ENCODE measurements around the gene CHCHD4. TPM values are rescaled to one million over a fixed set of nuclear protein-coding genes. Genes with fewer than 3 reads are reported as not detected.

The CHCHD4 gene
- total and polyA plus RNA-seq, 2 of the 8 experiments (the other 6 are each of a cell fraction or from before 2014, with no cell fraction given), result 15.0 to 22.3 TPM

GRCh38 chr3:14124615-14125192, at the start of gene CHCHD4, which contains the start of gene TMEM43 (continued):
- no peak for TF ChIP-seq ATF2 (IDR thresholded peaks at IDR 0.05; ENCODE audit: low read length)
- TF ChIP-seq SUZ12 (IDR thresholded peaks at IDR 0.05; ENCODE audit: low read length), result no peak
- peak; percentile 74 for TF ChIP-seq CREB1 (IDR thresholded peaks at IDR 0.05)
- TF ChIP-seq BRCA1 (IDR thresholded peaks at IDR 0.05; ENCODE audit: low read depth, low read length), result no peak
- TF ChIP-seq EGR1 (IDR thresholded peaks at IDR 0.05; ENCODE audit: borderline replicate concordance, low read depth, low read length), result peak; percentile 42; the same call in 1 of the 2 replicates
- TF ChIP-seq USF2 (IDR thresholded peaks at IDR 0.05; ENCODE audit: low read length), result peak; percentile 82
- TF ChIP-seq POLR2A (IDR thresholded peaks at IDR 0.05; ENCODE audit: control extremely low read depth in 1 of 2, low read depth in 2 of 2, low read length in 2 of 2), result peak in 1 of 2 experiments; percentile 53; a peak in 2 of 3 replicates
- no peak for TF ChIP-seq CBX8 (IDR thresholded peaks at IDR 0.05; ENCODE audit: borderline replicate concordance, low read depth, low read length)
- TF ChIP-seq SIRT6 (IDR thresholded peaks at IDR 0.05; ENCODE audit: low read length), result no peak
- TF ChIP-seq RAD21 (IDR thresholded peaks at IDR 0.05 in 1 of 2, conservative IDR thresholded peaks at IDR 0.05 in 1 of 2; ENCODE audit: low read depth in 2 of 2, low read length in 2 of 2), result no peak
- no peak for TF ChIP-seq POLR2AphosphoS5 (IDR thresholded peaks at IDR 0.05; ENCODE audit: low read depth, low read length)
- peak; percentile 88 for TF ChIP-seq KDM4A (IDR thresholded peaks at IDR 0.05; ENCODE audit: low read depth, low read length, severe bottlenecking)
- peak; percentile 76; the same call in 1 of the 2 replicates for TF ChIP-seq TAF1 (IDR thresholded peaks at IDR 0.05; ENCODE audit: low read depth, low read length)
- no peak for TF ChIP-seq CTBP2 (IDR thresholded peaks at IDR 0.05; ENCODE audit: borderline replicate concordance, insufficient read depth, insufficient read length, low read length)
- no peak for TF ChIP-seq CBX5 (IDR thresholded peaks at IDR 0.05; ENCODE audit: low read depth, low read length)
- peak; percentile 97 for TF ChIP-seq SIX5 (IDR thresholded peaks at IDR 0.05; ENCODE audit: low read depth, low read length)
- no peak for TF ChIP-seq FOSL1 (IDR thresholded peaks at IDR 0.05; ENCODE audit: insufficient read depth, low read depth, low read length)
- TF ChIP-seq TAF7 (optimal IDR thresholded peaks at IDR 0.05; ENCODE audit: borderline replicate concordance, low read depth, low read length), result peak; percentile 17
- TF ChIP-seq GABPA (IDR thresholded peaks at IDR 0.05; ENCODE audit: borderline replicate concordance, insufficient read depth, low read length), result no peak
- no peak; the same call in 1 of the 2 replicates for TF ChIP-seq MAX (IDR thresholded peaks at IDR 0.05)
- TF ChIP-seq EP300 (IDR thresholded peaks at IDR 0.05; ENCODE audit: borderline replicate concordance in 1 of 2, low read depth in 2 of 2, low read length in 2 of 2), result no peak
- TF ChIP-seq YY1 (IDR thresholded peaks at IDR 0.05; ENCODE audit: low read depth, low read length), result 0 out of 2 replicates have a peak, but pooled peaks have one; percentile 11

Measured in H1 (cell line).